LHCN-M2 (cell line): Measurements from ENCODE around the gene SOX5. TPM values are rescaled to one million over a fixed set of nuclear protein-coding genes. Genes with fewer than 3 reads are reported as not detected.
"Not testable (repeated sequence)": the region's sequence is repeated elsewhere in the genome, so short reads cannot be mapped to it uniquely, and the experiment has no call there.

Experiments
- DNase-seq: peaks from one replicate; pipeline ENCODE4 v3.0.0-alpha.2; 2012; ENCODE audit warnings: low read depth
- total RNA-seq: library from RNA; depleted of rRNA; stranded (reverse); fragments of >200 nt; gene quantifications from 2 replicates; pipeline ENCODE4 v1.2.3, GENCODE V29; 2014

Gene SOX5
- total RNA-seq, 1 experiment from 2014 or later = 2.4 TPM

GRCh38 chr12:23843958-23844357 lies 105.5 kb downstream of the SOX5 start:
- no peak for DNase-seq

- DNase-seq = no peak
Measured at GRCh38 chr12:23834076-23834475, 115.4 kb downstream of the SOX5 start.

GRCh38 chr12:23831739-23832138 lies 117.7 kb downstream of the SOX5 start:
- DNase-seq = no peak

- DNase-seq = no peak
Measured at GRCh38 chr12:23830210-23830609, 119.3 kb downstream of the SOX5 start.

- no peak for DNase-seq
Measured at GRCh38 chr12:23827353-23827752, 122.1 kb downstream of the SOX5 start.

- DNase-seq = not testable (repeated sequence)
Measured at GRCh38 chr12:23825124-23825523, 124.3 kb downstream of the SOX5 start.

- no peak for DNase-seq
Measured at GRCh38 chr12:23824358-23824757, 125.1 kb downstream of the SOX5 start.

- DNase-seq = not testable (repeated sequence)
Measured at GRCh38 chr12:23822883-23823282, 126.6 kb downstream of the SOX5 start.

GRCh38 chr12:23817345-23817744 lies 132.1 kb downstream of the SOX5 start:
- DNase-seq = no peak

GRCh38 chr12:23816394-23816851 lies 133.0 kb downstream of the SOX5 start:
- no peak for DNase-seq

- DNase-seq = no peak
Measured at GRCh38 chr12:23815810-23816209, 133.7 kb downstream of the SOX5 start.

- no peak for DNase-seq
Measured at GRCh38 chr12:23813206-23813605, 136.3 kb downstream of the SOX5 start.

GRCh38 chr12:23810329-23810902 lies 139.1 kb downstream of the SOX5 start:
- no peak for DNase-seq

GRCh38 chr12:23803540-23803939 lies 145.9 kb downstream of the SOX5 start:
- no peak for DNase-seq

GRCh38 chr12:23795494-23795893 lies 154.0 kb downstream of the SOX5 start:
- no peak for DNase-seq

GRCh38 chr12:23781118-23781517 lies 168.4 kb downstream of the SOX5 start:
- no peak for DNase-seq

GRCh38 chr12:23775208-23775607 lies 174.3 kb downstream of the SOX5 start:
- DNase-seq = no peak

- DNase-seq = no peak
Measured at GRCh38 chr12:23771240-23771949, 178.1 kb downstream of the SOX5 start.

GRCh38 chr12:23770202-23770938 lies 179.1 kb downstream of the SOX5 start:
- DNase-seq = no peak

- no peak for DNase-seq
Measured at GRCh38 chr12:23767834-23768233, 181.6 kb downstream of the SOX5 start.

GRCh38 chr12:23763724-23764123 lies 185.7 kb downstream of the SOX5 start:
- no peak for DNase-seq

- DNase-seq = no peak
Measured at GRCh38 chr12:23760495-23760894, 189.0 kb downstream of the SOX5 start.

- no peak for DNase-seq
Measured at GRCh38 chr12:23758608-23759007, 190.9 kb downstream of the SOX5 start.
